BJ (cell line): ENCODE measurements around the gene GGCX. TPM values are rescaled to one million over a fixed set of nuclear protein-coding genes. Genes with fewer than 3 reads are reported as not detected.
A peak's percentile ranks its signal among the peaks of the same experiment; 100 is the strongest.

Source experiments
- CTCF ChIA-PET: fragments of 350-600 bp; formaldehyde crosslinking; extraction: SDS; loops from one replicate; lab custom pipeline; 2021; ENCODE audit warnings: antibody characterized with exemption, inconsistent platforms; lab: Yijun Ruan, JAX
- POLR2A ChIA-PET: fragments of 300-600 bp; sonication (Branson Sonifier 250); formaldehyde crosslinking; extraction: SDS; loops from one replicate; lab custom pipeline; 2021; ENCODE audit warnings: antibody characterized with exemption; lab: Charles Lee
- DNase-seq: peaks from one replicate; pipeline ENCODE4 v3.0.0-alpha.2; 2011; ENCODE audit warnings: low read depth
- H3K27me3 ChIP-seq: 2 replicates; pipeline ENCODE4 v1.6.0; 2011; ENCODE audit warnings: low read length; ENCODE audit not compliant: control insufficient read depth, insufficient read depth
- H3K36me3 ChIP-seq: 2 replicates; pipeline ENCODE4 v1.5.1; 2011; ENCODE audit warnings: low read length; ENCODE audit not compliant: control insufficient read depth, insufficient read depth
- H3K4me3 ChIP-seq: 2 replicates; pipeline ENCODE4 v1.5.1; 2011; ENCODE audit warnings: low read depth, mild to moderate bottlenecking, control low read depth, low read length
- CTCF ChIP-seq: IDR thresholded peaks from 2 replicates; pipeline ENCODE4 v1.5.1; 2011; ENCODE audit warnings: low read depth, mild to moderate bottlenecking, control low read depth, inconsistent platforms, low read length, moderate library complexity; ENCODE audit not compliant: insufficient read depth
- polyA plus RNA-seq: library from polyadenylated mRNA; depleted of rRNA; stranded (reverse); fragments of >200 nt; gene quantifications from 2 replicates; pipeline ENCODE4 v1.2.3, GENCODE V29; 2011

The GGCX gene
- polyA plus RNA-seq, 1 experiment, result 45.9 TPM

- DNase-seq, result no peak
- TF ChIP-seq CTCF, result no peak
- ChIA-PET POLR2A (interaction anchor here (0.6 kb wide), 2 partner anchors 13 to 27 kb away, joined by 4 to 5 read pairs; partner anchors contain the start of gene C2orf68), CTCF (interaction anchor here (1.0 to 1.6 kb wide), 3 partner anchors 9 to 33 kb away, joined by 4 read pairs; no protein-coding TSS in a partner anchor)
- Histone ChIP-seq H3K36me3 (no peaks in the 10 kb centered on the region), H3K4me3 (peak overlapping the region; percentile 61), H3K27me3 (no peaks in the 10 kb centered on the region)
These were observed 23.8 kb upstream of the GGCX start for GRCh38 chr2:85584857-85585780.

GRCh38 chr2:85584354-85584856 is 23.1 kb upstream of the GGCX start, which contains the start of gene VAMP5:
TSS of gene VAMP5 (plus strand) at chr2:85584431. CDS start at chr2:85584491, 60 bp downstream.
- Histone ChIP-seq H3K36me3 (no peaks in the 10 kb centered on the region), H3K4me3 (peak within 1 kb of the TSS; percentile 61), H3K27me3 (no peaks in the 10 kb centered on the region)
- TF ChIP-seq CTCF, result no peak
- CTCF ChIA-PET, result interaction anchor here (1.0 to 1.6 kb wide), 3 partner anchors 9 to 32 kb away, joined by 4 read pairs; no protein-coding TSS in a partner anchor
- no peak for DNase-seq
- POLR2A ChIA-PET, result interaction anchor here (0.6 kb wide), 1 partner anchor 14 kb away, joined by 5 read pairs; no protein-coding TSS in a partner anchor

- no peak for DNase-seq
- TF ChIP-seq CTCF, result no peak
- H3K27me3 ChIP-seq, result no peaks in the 10 kb centered on the region
- ChIA-PET CTCF (interaction anchor here (0.7 to 1.6 kb wide), 2 partner anchors 8 to 27 kb away, joined by 3 to 4 read pairs; no protein-coding TSS in a partner anchor), POLR2A (interaction anchor here (0.6 kb wide), 1 partner anchor 14 kb away, joined by 5 read pairs; no protein-coding TSS in a partner anchor)
- no peaks in the 10 kb centered on the region for H3K36me3 ChIP-seq
- peak overlapping the region; percentile 61 for H3K4me3 ChIP-seq
These were observed 22.5 kb upstream of the GGCX start for GRCh38 chr2:85583667-85584353.

- H3K4me3 ChIP-seq, result no peak overlapping the region
- ChIA-PET POLR2A (no interaction called here), CTCF (no interaction called here)
- no peaks in the 10 kb centered on the region for H3K36me3 ChIP-seq
- no peaks in the 10 kb centered on the region for H3K27me3 ChIP-seq
- TF ChIP-seq CTCF, result no peak
- no peak for DNase-seq
These were observed 21.2 kb upstream of the GGCX start for GRCh38 chr2:85582492-85582891.

GRCh38 chr2:85580206-85580605 is 18.9 kb upstream of the GGCX start:
- no peak for TF ChIP-seq CTCF
- CTCF ChIA-PET, result no interaction called here
- H3K27me3 ChIP-seq, result no peaks in the 10 kb centered on the region
- H3K36me3 ChIP-seq, result no peaks in the 10 kb centered on the region
- H3K4me3 ChIP-seq, result no peak overlapping the region
- DNase-seq, result no peak
- POLR2A ChIA-PET, result no interaction called here
